Osteocyte (in vitro differentiated cells): ENCODE measurements around the gene NVL. TPM values are rescaled to one million over a fixed set of nuclear protein-coding genes. Genes with fewer than 3 reads are reported as not detected.

Experiments used
- DNase-seq: peaks from one replicate; pipeline ENCODE4 v3.0.0; 2021; ENCODE audit warnings: mixed read lengths; ENCODE audit not compliant: unreplicated experiment; ENCODE audit errors: extremely low spot score
- H3K27ac Mint-ChIP-seq: one replicate; pipeline ENCODE4 v1.8.0; 2021; ENCODE audit warnings: mild to moderate bottlenecking, mixed read lengths; ENCODE audit not compliant: unreplicated experiment
- H3K27me3 Mint-ChIP-seq: one replicate; pipeline ENCODE4 v1.8.0; 2021; ENCODE audit warnings: mixed read lengths; ENCODE audit not compliant: unreplicated experiment
- H3K36me3 Mint-ChIP-seq: one replicate; pipeline ENCODE4 v1.8.0; 2021; ENCODE audit warnings: mixed read lengths; ENCODE audit not compliant: unreplicated experiment
- H3K4me1 Mint-ChIP-seq: one replicate; pipeline ENCODE4 v1.8.0; 2021; ENCODE audit warnings: mixed read lengths; ENCODE audit not compliant: unreplicated experiment
- H3K4me3 Mint-ChIP-seq: one replicate; pipeline ENCODE4 v1.8.0; 2021; ENCODE audit warnings: mild to moderate bottlenecking, moderate library complexity, mixed read lengths; ENCODE audit not compliant: unreplicated experiment
- H3K9me3 Mint-ChIP-seq: one replicate; pipeline ENCODE4 v1.8.0; 2021; ENCODE audit warnings: mixed read lengths; ENCODE audit not compliant: unreplicated experiment
- CTCF ChIP-seq: fragments of 200-600 bp; sonication (generic); IDR thresholded peaks from 2 replicates; pipeline ENCODE4 v1.5.0; 2021; ENCODE audit warnings: antibody characterized with exemption, mild to moderate bottlenecking, moderate library complexity
- total RNA-seq: library from RNA; stranded (reverse); gene quantifications from 2 replicates; pipeline ENCODE4 v1.2.1, GENCODE V29; 2021

NVL gene
- total RNA-seq, 1 donor from 2014 or later: 22.5 TPM

GRCh38 chr1:224182057-224182865 is 147.7 kb downstream of the NVL start:
- Mint-ChIP-seq H3K4me3 (peak overlapping the region; percentile 86), H3K4me1 (peaks cover 34% of the 10 kb centered on the region), H3K27me3 (no peaks in the 10 kb centered on the region), H3K27ac (peak overlapping the region; percentile 87), H3K36me3 (peaks cover 5% of the 10 kb centered on the region), H3K9me3 (no peaks in the 10 kb centered on the region)
- no peak for TF ChIP-seq CTCF
- DNase-seq: no peak

- Mint-ChIP-seq H3K9me3 (no peaks in the 10 kb centered on the region), H3K27me3 (no peaks in the 10 kb centered on the region), H3K4me3 (no peak overlapping the region), H3K27ac (no peak overlapping the region), H3K4me1 (peaks cover 31% of the 10 kb centered on the region), H3K36me3 (no peaks in the 10 kb centered on the region)
- TF ChIP-seq CTCF: no peak
- no peak for DNase-seq
Observed at GRCh38 chr1:224181453-224181810, 148.5 kb downstream of the NVL start.

GRCh38 chr1:224180783-224181452 is 149.1 kb downstream of the NVL start:
- Mint-ChIP-seq H3K4me1 (peaks cover 29% of the 10 kb centered on the region), H3K9me3 (no peaks in the 10 kb centered on the region), H3K4me3 (no peak overlapping the region), H3K27ac (no peak overlapping the region), H3K27me3 (no peaks in the 10 kb centered on the region), H3K36me3 (no peaks in the 10 kb centered on the region)
- no peak for TF ChIP-seq CTCF
- no peak for DNase-seq

GRCh38 chr1:224178894-224179293 is 151.1 kb downstream of the NVL start:
- Mint-ChIP-seq H3K27me3 (no peaks in the 10 kb centered on the region), H3K4me1 (peaks cover 18% of the 10 kb centered on the region), H3K9me3 (no peaks in the 10 kb centered on the region), H3K36me3 (no peaks in the 10 kb centered on the region), H3K4me3 (no peak overlapping the region), H3K27ac (no peak overlapping the region)
- no peak for DNase-seq
- TF ChIP-seq CTCF: no peak

GRCh38 chr1:224177356-224177999 is 152.5 kb downstream of the NVL start:
- Mint-ChIP-seq H3K27ac (no peak overlapping the region), H3K4me3 (no peak overlapping the region), H3K9me3 (no peaks in the 10 kb centered on the region), H3K4me1 (peaks cover 20% of the 10 kb centered on the region), H3K36me3 (no peaks in the 10 kb centered on the region), H3K27me3 (no peaks in the 10 kb centered on the region)
- no peak for TF ChIP-seq CTCF
- DNase-seq: peak; percentile 56
